ENCODE results near the gene MUL1. TPM values are rescaled to one million over a fixed set of nuclear protein-coding genes. Genes with fewer than 3 reads are reported as not detected.

Gene MUL1
- total RNA-seq, 1 experiment from 2014 or later, result 23.4 TPM

DNA sequence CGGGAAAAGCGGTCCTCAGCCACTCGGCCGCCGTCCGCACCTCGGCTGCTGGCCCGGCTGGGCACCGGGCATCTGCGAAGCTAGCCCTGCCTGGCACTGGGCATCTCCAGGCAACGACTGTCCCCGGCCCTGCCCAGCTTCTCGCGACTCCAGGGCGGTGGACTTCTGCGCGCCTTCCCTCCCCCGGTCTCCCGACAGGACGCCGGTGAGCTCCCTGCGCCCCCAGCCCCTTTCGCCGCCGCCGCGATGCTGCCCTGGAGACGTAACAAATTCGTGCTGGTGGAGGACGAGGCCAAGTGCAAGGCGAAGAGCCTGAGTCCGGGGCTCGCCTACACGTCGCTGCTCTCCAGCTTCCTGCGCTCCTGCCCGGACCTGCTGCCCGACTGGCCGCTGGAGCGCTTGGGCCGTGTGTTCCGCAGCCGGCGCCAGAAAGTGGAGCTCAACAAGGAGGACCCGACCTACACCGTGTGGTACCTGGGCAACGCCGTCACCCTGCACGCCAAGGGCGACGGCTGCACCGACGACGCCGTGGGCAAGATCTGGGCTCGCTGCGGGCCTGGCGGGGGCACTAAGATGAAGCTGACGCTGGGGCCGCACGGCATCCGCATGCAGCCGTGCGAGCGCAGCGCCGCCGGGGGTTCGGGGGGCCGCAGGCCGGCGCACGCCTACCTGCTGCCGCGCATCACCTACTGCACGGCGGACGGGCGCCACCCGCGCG is 44.9 kb upstream of the MUL1 start:
- BruUV-seq (replicated peaks), result no TSS peak
- TF ChIP-seq, protein P1, sequence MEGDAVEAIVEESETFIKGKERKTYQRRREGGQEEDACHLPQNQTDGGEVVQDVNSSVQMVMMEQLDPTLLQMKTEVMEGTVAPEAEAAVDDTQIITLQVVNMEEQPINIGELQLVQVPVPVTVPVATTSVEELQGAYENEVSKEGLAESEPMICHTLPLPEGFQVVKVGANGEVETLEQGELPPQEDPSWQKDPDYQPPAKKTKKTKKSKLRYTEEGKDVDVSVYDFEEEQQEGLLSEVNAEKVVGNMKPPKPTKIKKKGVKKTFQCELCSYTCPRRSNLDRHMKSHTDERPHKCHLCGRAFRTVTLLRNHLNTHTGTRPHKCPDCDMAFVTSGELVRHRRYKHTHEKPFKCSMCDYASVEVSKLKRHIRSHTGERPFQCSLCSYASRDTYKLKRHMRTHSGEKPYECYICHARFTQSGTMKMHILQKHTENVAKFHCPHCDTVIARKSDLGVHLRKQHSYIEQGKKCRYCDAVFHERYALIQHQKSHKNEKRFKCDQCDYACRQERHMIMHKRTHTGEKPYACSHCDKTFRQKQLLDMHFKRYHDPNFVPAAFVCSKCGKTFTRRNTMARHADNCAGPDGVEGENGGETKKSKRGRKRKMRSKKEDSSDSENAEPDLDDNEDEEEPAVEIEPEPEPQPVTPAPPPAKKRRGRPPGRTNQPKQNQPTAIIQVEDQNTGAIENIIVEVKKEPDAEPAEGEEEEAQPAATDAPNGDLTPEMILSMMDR (IDR thresholded peaks at IDR 0.05; ENCODE audit: unreplicated experiment), result no peak
- no peak for DNase-seq (ENCODE audit: unreplicated experiment)
- no peak overlapping the region for H3K4me3 Mint-ChIP-seq (ENCODE audit: unreplicated experiment)
- H3K27me3 Mint-ChIP-seq (ENCODE audit: insufficient read depth, unreplicated experiment), result peaks cover 9% of the 10 kb centered on the region
- ChIA-PET POLR2A (no interaction called here), CTCF (interaction anchor here (0.5 kb wide), 1 partner anchor 936 kb away, joined by 3 read pairs; no protein-coding TSS in a partner anchor)
- no peaks in the 10 kb centered on the region for H3K9me3 Mint-ChIP-seq (ENCODE audit: unreplicated experiment)
- H3K4me1 Mint-ChIP-seq (ENCODE audit: insufficient read depth, unreplicated experiment), result no peaks in the 10 kb centered on the region
- intact Hi-C loops (cut with micrococcal nuclease), result no loop called here
- no peak overlapping the region for H3K27ac Mint-ChIP-seq (ENCODE audit: low read depth, unreplicated experiment)
- no peaks in the 10 kb centered on the region for H3K36me3 Mint-ChIP-seq (ENCODE audit: insufficient read depth, unreplicated experiment)

DNA sequence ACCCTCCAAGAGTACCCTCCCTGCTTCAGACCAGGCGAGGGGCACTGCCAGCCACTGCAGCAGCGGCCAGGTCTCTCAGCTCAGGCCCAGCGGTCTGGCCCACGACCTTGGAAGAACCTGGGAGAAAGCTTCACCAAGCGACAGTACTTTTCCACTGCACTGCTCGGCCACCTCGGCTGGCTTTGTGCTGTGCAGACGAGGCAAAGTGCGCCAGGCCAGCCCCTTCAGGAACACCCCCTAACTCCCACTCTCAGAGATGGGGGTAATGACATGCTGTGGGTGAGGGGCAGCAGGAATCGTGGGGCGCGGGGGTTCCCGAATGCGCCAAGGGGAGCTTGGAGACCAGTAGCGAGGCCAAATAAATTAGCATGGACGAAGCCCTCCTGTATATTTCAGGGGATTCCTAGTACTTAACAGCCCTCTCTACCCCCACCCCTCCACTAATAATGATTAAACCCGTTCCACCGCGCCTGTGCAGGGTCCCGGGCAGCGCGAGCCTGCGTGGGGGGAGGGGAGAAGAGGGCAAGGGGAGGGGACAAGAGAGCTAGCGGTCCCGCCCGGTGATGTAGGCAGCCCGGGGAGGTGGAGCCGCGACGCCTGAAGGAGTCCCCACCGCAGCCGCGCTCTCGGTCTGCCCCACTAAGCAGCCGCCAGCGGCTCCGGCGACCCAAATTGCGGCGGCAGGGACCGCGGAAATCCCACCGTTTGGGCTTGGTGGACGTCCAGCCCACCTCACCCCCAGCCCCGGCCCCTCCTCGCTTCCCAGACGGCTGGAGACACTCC is 44.2 kb upstream of the MUL1 start, which contains the start of gene FAM43B:
TSS of gene FAM43B (plus strand) at position 629 of the 783 bp plus-strand sequence. CDS start 401 bp downstream, outside the sequence.
- no peak for DNase-seq (ENCODE audit: unreplicated experiment)
- ChIA-PET CTCF (no interaction called here), POLR2A (interaction anchor here (1.1 kb wide), 1 partner anchor 13 kb away, joined by 3 read pairs; no protein-coding TSS in a partner anchor)
- H3K4me3 Mint-ChIP-seq (ENCODE audit: unreplicated experiment), result no peak within 1 kb of the TSS
- no peaks in the 10 kb centered on the region for H3K9me3 Mint-ChIP-seq (ENCODE audit: unreplicated experiment)
- intact Hi-C loops (cut with micrococcal nuclease), result no loop called here
- BruUV-seq (replicated peaks), result no TSS peak
- TF ChIP-seq, protein P1 (IDR thresholded peaks at IDR 0.05; ENCODE audit: unreplicated experiment), result no peak
- H3K27ac Mint-ChIP-seq (ENCODE audit: low read depth, unreplicated experiment), result no peak within 1 kb of the TSS
- H3K27me3 Mint-ChIP-seq (ENCODE audit: insufficient read depth, unreplicated experiment), result peaks cover 9% of the 10 kb centered on the region
- no peaks in the 10 kb centered on the region for H3K4me1 Mint-ChIP-seq (ENCODE audit: insufficient read depth, unreplicated experiment)
- H3K36me3 Mint-ChIP-seq (ENCODE audit: insufficient read depth, unreplicated experiment), result no peaks in the 10 kb centered on the region

DNA sequence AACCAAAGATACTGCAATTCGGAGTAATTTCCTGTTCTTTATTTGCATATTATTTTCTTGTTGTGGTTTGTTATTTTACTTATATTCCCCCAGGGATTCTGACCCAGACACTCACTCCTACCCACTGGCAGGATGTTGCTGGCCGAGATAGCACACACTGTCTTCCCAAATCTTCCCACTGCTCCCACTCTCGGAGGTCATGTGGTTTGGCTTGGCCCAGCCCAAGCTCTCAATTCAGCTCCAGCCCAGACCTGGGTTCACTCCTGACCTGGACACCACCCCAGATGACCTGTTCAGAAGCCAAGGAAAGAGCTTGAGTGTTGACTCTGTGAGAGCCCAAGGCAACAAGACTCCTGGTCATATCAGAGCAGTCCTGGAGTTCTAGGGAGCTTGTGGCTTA is 43.2 kb upstream of the MUL1 start:
- no peaks in the 10 kb centered on the region for H3K9me3 Mint-ChIP-seq (ENCODE audit: unreplicated experiment)
- no peaks in the 10 kb centered on the region for H3K4me1 Mint-ChIP-seq (ENCODE audit: insufficient read depth, unreplicated experiment)
- DNase-seq (ENCODE audit: unreplicated experiment), result no peak
- TF ChIP-seq, protein P1 (IDR thresholded peaks at IDR 0.05; ENCODE audit: unreplicated experiment), result no peak
- H3K27ac Mint-ChIP-seq (ENCODE audit: low read depth, unreplicated experiment), result no peak overlapping the region
- no peaks in the 10 kb centered on the region for H3K36me3 Mint-ChIP-seq (ENCODE audit: insufficient read depth, unreplicated experiment)
- intact Hi-C loops (cut with micrococcal nuclease), result no loop called here
- ChIA-PET CTCF (no interaction called here), POLR2A (interaction anchor here (1.1 kb wide), 1 partner anchor 12 kb away, joined by 3 read pairs; no protein-coding TSS in a partner anchor)
- H3K4me3 Mint-ChIP-seq (ENCODE audit: unreplicated experiment), result no peak overlapping the region
- BruUV-seq (replicated peaks), result no TSS peak
- H3K27me3 Mint-ChIP-seq (ENCODE audit: insufficient read depth, unreplicated experiment), result peaks cover 10% of the 10 kb centered on the region

DNA sequence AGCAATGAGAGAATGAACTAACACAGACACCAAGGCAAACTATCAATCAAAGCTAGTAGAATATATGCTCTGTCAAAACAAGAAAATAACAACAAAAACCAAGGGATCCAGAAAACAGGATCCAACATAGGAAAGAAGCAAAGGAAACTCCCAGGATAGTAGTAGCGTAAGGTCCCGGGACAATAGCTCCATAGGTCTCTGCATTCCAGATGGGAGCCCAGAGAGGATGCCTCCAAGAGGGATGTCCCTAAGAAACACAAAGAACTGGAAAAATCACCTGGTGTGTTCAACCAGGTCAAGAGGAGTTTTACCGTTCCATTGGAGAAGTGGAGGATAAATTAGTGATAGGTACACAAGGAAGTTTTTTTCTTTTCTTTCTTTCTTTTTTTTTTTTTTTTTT is 38.7 kb upstream of the MUL1 start:
- TF ChIP-seq, protein P1 (IDR thresholded peaks at IDR 0.05; ENCODE audit: unreplicated experiment), result no peak
- H3K9me3 Mint-ChIP-seq (ENCODE audit: unreplicated experiment), result no peaks in the 10 kb centered on the region
- no peak overlapping the region for H3K27ac Mint-ChIP-seq (ENCODE audit: low read depth, unreplicated experiment)
- H3K36me3 Mint-ChIP-seq (ENCODE audit: insufficient read depth, unreplicated experiment), result no peaks in the 10 kb centered on the region
- POLR2A ChIA-PET, result no interaction called here
- H3K4me1 Mint-ChIP-seq (ENCODE audit: insufficient read depth, unreplicated experiment), result no peaks in the 10 kb centered on the region
- H3K4me3 Mint-ChIP-seq (ENCODE audit: unreplicated experiment), result no peak overlapping the region
- CTCF ChIA-PET, result no interaction called here
- no TSS peak for BruUV-seq (replicated peaks)
- DNase-seq (ENCODE audit: unreplicated experiment), result no peak
- intact Hi-C loops (cut with micrococcal nuclease), result no loop called here
- H3K27me3 Mint-ChIP-seq (ENCODE audit: insufficient read depth, unreplicated experiment), result peaks cover 46% of the 10 kb centered on the region
